GM21529 (cell line): Measurements from ENCODE around the gene ZNF622.

Experiments used
- ATAC-seq: cut with Tn5 transposase; IDR thresholded peaks from one replicate; pipeline ENCODE4 v1.9.1; 2021; ENCODE audit not compliant: unreplicated experiment

The ZNF622 gene

GRCh38 chr5:16465544-16466432, at the start of gene ZNF622:
Gene ZNF622 (minus strand): TSS chr5:16465800. CDS start chr5:16465665, 135 bp downstream.
- peak; percentile 81 for ATAC-seq

GRCh38 chr5:16510098-16510497, 44.5 kb upstream of the ZNF622 start:
- no peak for ATAC-seq

- ATAC-seq: no peak
These were observed 43.3 kb upstream of the ZNF622 start for GRCh38 chr5:16508730-16509531.

GRCh38 chr5:16507716-16508115, 42.1 kb upstream of the ZNF622 start:
- ATAC-seq: no peak

GRCh38 chr5:16505904-16506303, 40.3 kb upstream of the ZNF622 start:
- ATAC-seq: no peak

- ATAC-seq: no peak
These were observed 39.7 kb upstream of the ZNF622 start for GRCh38 chr5:16505140-16505891.

GRCh38 chr5:16504571-16504970, 39.0 kb upstream of the ZNF622 start:
- ATAC-seq: no peak

GRCh38 chr5:16502866-16503265, 37.3 kb upstream of the ZNF622 start:
- ATAC-seq: no peak

GRCh38 chr5:16500024-16500423, 34.4 kb upstream of the ZNF622 start:
- ATAC-seq: no peak

GRCh38 chr5:16497546-16497945, 31.9 kb upstream of the ZNF622 start:
- ATAC-seq: no peak

- no peak for ATAC-seq
These were observed 27.7 kb upstream of the ZNF622 start for GRCh38 chr5:16493261-16493660.

GRCh38 chr5:16492398-16493140, 27.0 kb upstream of the ZNF622 start:
- no peak for ATAC-seq

- ATAC-seq: no peak
These were observed 25.3 kb upstream of the ZNF622 start for GRCh38 chr5:16490911-16491310.

- peak; percentile 72 for ATAC-seq
These were observed 23.8 kb upstream of the ZNF622 start for GRCh38 chr5:16489322-16489791.

- ATAC-seq: no peak
These were observed 21.9 kb upstream of the ZNF622 start for GRCh38 chr5:16487456-16487855.

- ATAC-seq: no peak
These were observed 21.1 kb upstream of the ZNF622 start for GRCh38 chr5:16486711-16487111.

- no peak for ATAC-seq
These were observed 20.1 kb upstream of the ZNF622 start for GRCh38 chr5:16485656-16486055.

GRCh38 chr5:16484081-16484480, 18.5 kb upstream of the ZNF622 start:
- ATAC-seq: no peak

- no peak for ATAC-seq
These were observed 17.8 kb upstream of the ZNF622 start for GRCh38 chr5:16483361-16483760.

GRCh38 chr5:16482891-16483290, 17.3 kb upstream of the ZNF622 start:
- no peak for ATAC-seq
